Stimulated activated CD8-positive, alpha-beta memory T cell treated with anti-CD3 and anti-CD28 coated beads, Interleukin-12 subunit alpha, Interleukin-12 subunit beta, amount 100 ng/mL, for 24 hours (primary cell): ENCODE measurements around the gene NELL1.

Experiments used
- DNase-seq: peaks from one replicate; pipeline ENCODE4 v3.0.0-alpha.2; 2020; ENCODE audit errors: extremely low read depth

Gene NELL1

GRCh38 chr11:21414953-21415352, 745.6 kb downstream of the NELL1 start:
- DNase-seq: no peak

DNA sequence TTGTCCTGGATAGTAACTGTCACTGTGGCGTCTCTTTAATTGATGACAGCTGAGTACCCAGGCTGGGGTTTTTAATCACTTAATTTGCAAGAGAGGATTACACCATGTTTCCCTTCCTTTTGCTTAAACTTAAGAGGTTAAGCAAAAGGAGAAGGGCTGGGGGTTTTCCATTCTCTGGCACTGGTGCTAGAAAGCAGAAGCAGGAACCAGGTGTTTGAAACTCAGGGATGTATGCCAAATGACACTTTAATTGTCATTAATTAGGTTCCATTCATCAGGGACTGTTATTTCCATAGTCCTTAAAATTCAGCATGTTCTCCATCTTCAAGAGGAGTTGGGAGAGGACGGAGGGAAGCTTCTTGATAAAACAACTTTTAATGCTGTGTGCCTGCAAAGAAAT, 746.2 kb downstream of the NELL1 start:
- DNase-seq: no peak

- DNase-seq: no peak
These were observed 752.4 kb downstream of the NELL1 start for GRCh38 chr11:21421711-21422329.

GRCh38 chr11:21426931-21427330, 757.5 kb downstream of the NELL1 start:
- DNase-seq: no peak

DNA sequence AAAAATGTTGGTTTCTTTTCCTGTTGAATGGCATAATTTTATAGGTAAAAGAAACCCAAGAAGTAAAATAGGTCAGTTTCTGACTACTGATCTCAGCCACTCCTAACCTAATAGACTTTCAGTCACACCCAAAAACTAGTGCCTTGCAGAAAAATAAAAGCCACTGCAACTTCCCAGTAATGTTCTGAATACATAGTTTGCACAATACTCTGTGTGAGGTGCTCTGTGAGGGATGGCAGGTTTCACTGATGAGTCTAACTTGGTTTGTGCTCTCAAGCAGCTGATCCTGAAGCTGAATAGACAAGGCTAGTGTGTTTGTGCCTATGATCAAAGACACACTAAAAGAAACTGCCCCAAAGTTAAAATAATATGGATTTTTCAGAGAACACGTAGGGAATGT, 758.3 kb downstream of the NELL1 start:
- DNase-seq: no peak

DNA sequence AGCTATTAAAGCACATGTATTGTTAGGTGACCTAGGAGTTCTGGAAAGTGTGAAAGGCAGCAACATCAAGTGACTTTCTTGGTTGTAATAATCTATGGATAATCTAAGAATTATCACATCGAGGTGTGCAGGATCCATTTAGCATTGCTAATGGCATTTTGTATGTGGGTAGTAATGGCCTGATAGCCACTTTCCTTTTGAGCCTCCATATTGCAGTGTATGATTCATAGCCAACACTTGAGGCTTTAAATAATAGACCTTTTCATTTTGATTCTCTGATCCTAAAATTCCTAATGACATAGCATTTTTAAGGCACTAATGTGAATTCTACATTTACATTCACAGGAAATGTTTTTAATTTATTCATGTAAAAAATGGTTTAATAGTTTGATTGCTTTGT, 759.4 kb downstream of the NELL1 start:
- no peak for DNase-seq

- DNase-seq: no peak
These were observed 760.0 kb downstream of the NELL1 start for GRCh38 chr11:21429401-21429800.

DNA sequence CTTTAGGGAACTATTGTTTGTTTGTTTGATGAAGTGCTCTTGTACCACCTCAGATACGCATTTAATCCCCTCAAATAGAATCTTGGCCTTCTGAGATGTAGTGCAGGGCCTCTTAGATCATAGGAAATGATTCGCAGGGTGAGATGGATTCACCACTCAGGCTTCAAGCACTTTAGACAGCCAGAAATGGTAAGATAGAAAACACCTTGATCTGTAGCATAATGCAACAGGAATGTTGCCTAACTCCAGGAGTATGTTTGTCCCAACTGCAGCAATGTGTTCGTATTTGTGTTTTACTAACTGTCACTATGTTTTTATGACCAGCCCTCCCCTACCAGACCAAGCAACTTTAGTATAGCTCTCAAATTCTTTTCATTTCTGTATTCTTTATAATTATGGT, 761.2 kb downstream of the NELL1 start:
- DNase-seq: no peak

GRCh38 chr11:21446939-21447590, 777.7 kb downstream of the NELL1 start:
- no peak for DNase-seq

DNA sequence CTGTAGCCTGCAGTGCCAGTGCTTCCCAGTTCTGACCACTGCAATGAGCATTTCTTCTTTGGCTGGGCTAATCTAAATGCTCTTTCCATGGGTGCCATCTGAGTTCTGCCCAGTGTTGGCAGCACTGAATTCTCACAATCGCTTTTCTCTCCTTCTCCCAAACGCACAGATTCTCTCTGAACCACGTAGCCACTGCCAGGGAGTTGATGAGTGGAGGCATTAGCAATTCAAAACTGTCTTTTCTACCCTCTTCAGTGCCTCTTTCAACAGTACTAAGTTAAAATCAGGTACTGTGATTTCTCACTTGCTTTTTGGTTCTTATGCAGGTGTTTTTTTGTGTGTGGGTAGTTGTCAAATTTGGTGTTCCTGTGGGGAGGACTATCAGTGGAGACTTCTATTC, 778.5 kb downstream of the NELL1 start:
- DNase-seq: no peak

DNA sequence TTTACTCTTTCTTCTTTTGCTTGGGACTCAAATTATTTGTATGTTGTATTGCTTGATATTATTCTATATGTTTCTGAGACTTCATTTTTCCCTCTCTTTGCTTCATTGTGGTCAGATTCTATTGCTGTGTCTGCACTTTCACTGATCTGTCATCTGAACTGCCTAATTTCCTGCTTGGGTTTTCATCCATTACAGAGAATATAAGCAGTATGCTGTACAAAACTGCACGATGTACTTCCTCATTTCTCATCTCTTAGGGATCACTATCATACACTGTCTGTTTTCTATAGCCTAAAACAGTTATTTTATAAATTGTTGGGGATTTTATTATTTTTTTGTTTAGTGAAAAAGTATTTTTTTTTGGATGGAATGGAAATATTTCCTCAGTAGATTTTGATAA, 786.8 kb downstream of the NELL1 start:
- no peak for DNase-seq

DNA sequence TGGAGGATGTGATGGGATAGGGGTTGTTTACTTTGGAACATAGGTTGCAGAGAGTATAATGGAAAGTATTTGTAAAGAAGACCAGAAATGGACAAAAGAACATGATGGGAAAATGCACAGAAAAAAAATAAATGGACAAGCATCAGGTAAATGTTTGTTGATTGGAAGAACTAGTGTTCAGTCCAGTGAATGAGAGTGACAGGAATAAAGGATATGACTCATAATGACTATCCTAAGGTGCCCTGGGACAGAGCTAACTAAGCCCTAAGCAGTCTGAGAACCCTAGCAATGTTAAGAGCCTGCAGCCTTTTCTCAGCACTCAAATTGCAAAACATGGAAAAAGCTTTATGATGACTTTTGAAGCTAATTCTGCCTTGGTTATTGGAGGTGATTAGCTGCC, 790.7 kb downstream of the NELL1 start:
- DNase-seq: no peak

GRCh38 chr11:21461701-21462100, 792.3 kb downstream of the NELL1 start:
- no peak for DNase-seq

DNA sequence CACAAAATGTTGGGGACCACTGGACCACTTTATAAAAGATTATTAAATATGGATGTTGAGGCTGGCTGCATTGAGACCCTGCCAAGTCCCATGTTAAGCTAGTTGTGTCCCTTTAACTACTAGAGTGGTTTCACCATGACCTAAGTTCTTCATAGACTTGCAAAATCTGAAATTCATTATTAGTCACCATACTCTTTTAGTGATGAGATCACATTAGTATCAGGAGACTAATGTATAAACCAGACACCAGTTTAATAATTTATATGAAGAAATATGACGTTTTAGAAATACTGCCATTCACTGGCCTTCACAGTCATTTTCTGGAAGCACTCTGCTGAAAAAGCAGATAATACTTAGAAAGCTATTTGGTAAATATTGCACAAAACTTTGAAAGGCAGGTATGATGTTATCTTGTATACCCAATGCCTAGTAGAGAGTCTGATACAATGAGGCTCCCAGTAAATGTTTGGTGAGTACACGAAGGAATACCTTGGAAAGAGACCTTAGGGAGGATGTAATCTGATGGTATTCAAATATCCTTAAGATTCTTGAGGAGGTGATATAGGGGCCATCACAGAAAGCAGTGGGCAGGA, 795.3 kb downstream of the NELL1 start:
- DNase-seq: no peak

DNA sequence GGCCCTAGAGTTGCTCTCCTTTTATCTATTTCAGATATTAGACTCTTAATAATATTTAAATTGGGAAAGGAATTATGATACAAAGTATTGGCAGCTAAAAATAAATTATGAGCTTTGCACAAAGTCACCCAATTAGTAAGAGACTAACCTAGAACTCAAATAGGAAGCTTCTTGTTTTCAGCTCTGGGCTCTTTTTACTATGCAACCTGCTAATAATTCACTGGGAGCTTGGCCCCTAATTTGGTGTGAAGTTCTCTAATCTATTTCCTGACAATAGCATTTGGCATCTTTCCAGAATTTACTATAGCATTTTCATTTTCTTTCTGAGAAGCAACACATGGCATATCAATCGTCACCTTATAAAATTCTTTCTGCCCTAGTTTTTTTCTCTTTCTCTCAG, 795.8 kb downstream of the NELL1 start:
- no peak for DNase-seq

- no peak for DNase-seq
These were observed 796.5 kb downstream of the NELL1 start for GRCh38 chr11:21465920-21466319.

- no peak for DNase-seq
These were observed 801.1 kb downstream of the NELL1 start for GRCh38 chr11:21470521-21470920.

- no peak for DNase-seq
These were observed 802.9 kb downstream of the NELL1 start for GRCh38 chr11:21472261-21472660.

GRCh38 chr11:21474529-21474928, 805.1 kb downstream of the NELL1 start:
- DNase-seq: no peak

DNA sequence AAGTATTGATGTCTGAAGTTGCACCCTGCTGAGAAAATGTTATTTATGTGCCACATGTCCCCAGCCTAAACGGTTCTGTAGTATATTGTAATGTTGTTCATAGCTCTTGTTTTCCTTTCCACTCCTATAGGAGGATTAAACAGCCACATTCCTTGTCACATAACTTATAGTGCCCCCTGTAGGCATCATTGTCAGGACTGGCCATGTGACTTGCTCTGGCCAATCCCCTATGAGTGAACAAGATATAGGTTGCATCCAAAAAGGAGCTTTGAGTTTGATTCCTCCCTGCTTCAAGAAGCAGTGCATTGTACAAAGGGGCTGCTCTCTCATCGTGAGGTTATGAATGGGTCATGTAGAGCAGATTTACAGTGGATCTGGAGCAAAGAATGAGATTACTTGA, 805.9 kb downstream of the NELL1 start:
- DNase-seq: no peak

GRCh38 chr11:21476588-21476987, 807.2 kb downstream of the NELL1 start:
- DNase-seq: no peak

GRCh38 chr11:21480240-21480639, 810.9 kb downstream of the NELL1 start:
- DNase-seq: no peak

DNA sequence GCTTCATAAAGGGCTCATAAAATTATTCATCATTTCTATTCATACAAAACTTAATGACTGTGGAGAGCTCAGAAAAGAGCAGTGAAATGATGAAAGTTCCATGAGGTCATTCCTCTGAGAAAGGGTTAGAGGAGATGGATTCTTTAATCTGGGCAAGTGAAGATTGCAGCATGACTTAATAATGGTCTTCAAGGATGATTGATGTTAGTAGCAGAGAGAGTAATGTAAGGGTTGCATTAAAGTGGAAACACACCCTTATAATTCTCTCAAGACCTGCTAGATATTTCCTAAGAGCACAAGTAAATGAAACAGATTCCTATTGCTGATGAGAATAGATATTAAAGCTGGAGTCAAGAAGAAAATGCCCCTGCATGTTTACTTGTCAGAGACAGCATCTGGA, 811.9 kb downstream of the NELL1 start:
- DNase-seq: no peak

- no peak for DNase-seq
These were observed 814.7 kb downstream of the NELL1 start for GRCh38 chr11:21484039-21484438.
